Uterus (tissue), 4 donors: Measurements from ENCODE around the gene PLP1. TPM values are rescaled to one million over a fixed set of nuclear protein-coding genes. Genes with fewer than 3 reads are reported as not detected.

ENCODE experiments used
- DNase-seq, 2 donors: peaks; one replicate each; pipeline ENCODE4 v3.0.0-alpha.2; 2019 to 2020
- H3K27ac ChIP-seq, 2 donors: fragments of 200-600 bp; sonication (generic); 1 replicate in 1 of 2; 2 replicates in 1 of 2; pipeline ENCODE4 v1.5.1; 2016 to 2018
- H3K27me3 ChIP-seq, 2 donors: fragments of 200-600 bp; sonication (generic); one replicate each; pipeline ENCODE4 v1.5.1; 2018 to 2019; ENCODE audit warnings: control low read depth in 1 of 2
- H3K36me3 ChIP-seq, 2 donors: fragments of 200-600 bp; sonication (generic); one replicate each; pipeline ENCODE4 v1.5.1; 2019; ENCODE audit warnings: control low read depth in 1 of 2
- H3K4me1 ChIP-seq, 2 donors: fragments of 200-600 bp; sonication (generic); one replicate each; pipeline ENCODE4 v1.5.1; 2018 to 2019; ENCODE audit warnings: control low read depth in 1 of 2
- H3K4me3 ChIP-seq, 2 donors: fragments of 200-600 bp; sonication (generic); 1 replicate in 1 of 2; 2 replicates in 1 of 2; pipeline ENCODE4 v1.5.1; 2018 to 2019; ENCODE audit warnings: mild to moderate bottlenecking in 1 of 2
- H3K9me3 ChIP-seq, 2 donors: fragments of 200-600 bp; sonication (generic); one replicate each; pipeline ENCODE4 v1.5.1; 2019; ENCODE audit warnings: control low read depth in 1 of 2
- POLR2A ChIP-seq, 2 donors: fragments of 450-650 bp; IDR thresholded peaks; one replicate each; pipeline ENCODE4 v1.6.1; 2016; ENCODE audit warnings: antibody characterized with exemption in 2 of 2, mild to moderate bottlenecking in 1 of 2, moderate library complexity in 1 of 2
- intact Hi-C: fragments of 100-400 bp; cut with DNase I; formaldehyde crosslinking; loops from one replicate; pipeline ENCODE4 v1.15.1; 2023; ENCODE audit warnings: low total_unique reads
- total RNA-seq, 4 donors: library from RNA; depleted of rRNA in 3 of 4; stranded (reverse); fragments of >200 nt in 3 of 4; gene quantifications; one replicate each; pipeline versions ENCODE4 v1.1.0 to v1.2.4, GENCODE V29; 2014 to 2023
- TF ChIP-seq, protein P1 (sequence below), 4 experiments: fragments of 200-600 bp in 2 of 4; fragments of 450-650 bp in 2 of 4; sonication (generic) in 2 of 4; IDR thresholded peaks; one replicate each; pipeline ENCODE4 v1.5.1; 2016 to 2019; ENCODE audit warnings: antibody characterized with exemption in 4 of 4, mild to moderate bottlenecking in 2 of 4, moderate library complexity in 1 of 4
- donor health status: DM: yes; HTN: yes; CAD: no.

The PLP1 gene
- total RNA-seq, 4 donors from 2014 or later = 0.88 to 41.0 (median 2.0) TPM

DNA sequence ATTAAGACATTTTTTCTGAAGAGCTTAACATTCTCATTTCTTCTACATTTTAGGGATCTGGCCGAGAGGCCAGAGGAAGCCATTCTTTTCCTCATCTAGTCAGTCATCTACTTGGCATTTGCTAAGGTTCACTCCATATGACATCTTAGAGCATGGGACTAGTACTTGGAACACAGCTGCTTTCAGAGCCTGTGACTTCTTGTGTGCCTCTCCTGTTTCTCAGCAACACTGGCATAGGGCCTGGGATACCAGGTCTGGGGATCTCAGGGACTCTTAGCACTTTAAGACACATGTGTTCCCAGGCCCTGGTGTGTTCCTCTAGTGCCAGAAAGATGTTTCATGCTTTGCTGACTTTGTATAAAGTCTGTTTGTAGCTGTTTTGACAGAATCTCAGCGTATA is 7.3 kb downstream of the PLP1 start:
- no peak for TF ChIP-seq POLR2A (IDR thresholded peaks at IDR 0.05)
- TF ChIP-seq, protein P1, sequence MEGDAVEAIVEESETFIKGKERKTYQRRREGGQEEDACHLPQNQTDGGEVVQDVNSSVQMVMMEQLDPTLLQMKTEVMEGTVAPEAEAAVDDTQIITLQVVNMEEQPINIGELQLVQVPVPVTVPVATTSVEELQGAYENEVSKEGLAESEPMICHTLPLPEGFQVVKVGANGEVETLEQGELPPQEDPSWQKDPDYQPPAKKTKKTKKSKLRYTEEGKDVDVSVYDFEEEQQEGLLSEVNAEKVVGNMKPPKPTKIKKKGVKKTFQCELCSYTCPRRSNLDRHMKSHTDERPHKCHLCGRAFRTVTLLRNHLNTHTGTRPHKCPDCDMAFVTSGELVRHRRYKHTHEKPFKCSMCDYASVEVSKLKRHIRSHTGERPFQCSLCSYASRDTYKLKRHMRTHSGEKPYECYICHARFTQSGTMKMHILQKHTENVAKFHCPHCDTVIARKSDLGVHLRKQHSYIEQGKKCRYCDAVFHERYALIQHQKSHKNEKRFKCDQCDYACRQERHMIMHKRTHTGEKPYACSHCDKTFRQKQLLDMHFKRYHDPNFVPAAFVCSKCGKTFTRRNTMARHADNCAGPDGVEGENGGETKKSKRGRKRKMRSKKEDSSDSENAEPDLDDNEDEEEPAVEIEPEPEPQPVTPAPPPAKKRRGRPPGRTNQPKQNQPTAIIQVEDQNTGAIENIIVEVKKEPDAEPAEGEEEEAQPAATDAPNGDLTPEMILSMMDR (IDR thresholded peaks at IDR 0.05) = no peak
- no peak for DNase-seq
- H3K4me3 ChIP-seq = no peak overlapping the region
- H3K4me1 ChIP-seq = no peaks in the 10 kb centered on the region
- H3K27ac ChIP-seq = no peak overlapping the region
- H3K27me3 ChIP-seq = no peaks in the 10 kb centered on the region
- intact Hi-C loops = no loop called here
- H3K36me3 ChIP-seq = no peaks in the 10 kb centered on the region
- no peaks in the 10 kb centered on the region for H3K9me3 ChIP-seq

GRCh38 chrX:103789004-103789403 is 12.4 kb downstream of the PLP1 start:
- Histone ChIP-seq H3K36me3 (no peaks in the 10 kb centered on the region), H3K27ac (no peak overlapping the region), H3K4me1 (no peaks in the 10 kb centered on the region), H3K27me3 (no peaks in the 10 kb centered on the region), H3K4me3 (no peak overlapping the region), H3K9me3 (no peaks in the 10 kb centered on the region)
- intact Hi-C loops = no loop called here
- DNase-seq = no peak
- no peak for TF ChIP-seq POLR2A (IDR thresholded peaks at IDR 0.05)
- TF ChIP-seq, protein P1 (IDR thresholded peaks at IDR 0.05) = no peak

- intact Hi-C loops = no loop called here
- Histone ChIP-seq H3K4me3 (no peak overlapping the region), H3K27me3 (no peaks in the 10 kb centered on the region), H3K9me3 (no peaks in the 10 kb centered on the region), H3K36me3 (no peaks in the 10 kb centered on the region), H3K4me1 (no peaks in the 10 kb centered on the region), H3K27ac (no peak overlapping the region)
- DNase-seq = no peak
- TF ChIP-seq POLR2A (IDR thresholded peaks at IDR 0.05) = no peak
- TF ChIP-seq, protein P1 (IDR thresholded peaks at IDR 0.05) = no peak
Observed at GRCh38 chrX:103791228-103791627, 14.6 kb downstream of the PLP1 start.

GRCh38 chrX:103791826-103792485 is 15.3 kb downstream of the PLP1 start:
- Histone ChIP-seq H3K9me3 (no peaks in the 10 kb centered on the region), H3K27me3 (no peaks in the 10 kb centered on the region), H3K4me3 (no peak overlapping the region), H3K4me1 (no peaks in the 10 kb centered on the region), H3K27ac (no peak overlapping the region), H3K36me3 (no peaks in the 10 kb centered on the region)
- intact Hi-C loops = no loop called here
- DNase-seq = no peak
- no peak for TF ChIP-seq POLR2A (IDR thresholded peaks at IDR 0.05)

DNA sequence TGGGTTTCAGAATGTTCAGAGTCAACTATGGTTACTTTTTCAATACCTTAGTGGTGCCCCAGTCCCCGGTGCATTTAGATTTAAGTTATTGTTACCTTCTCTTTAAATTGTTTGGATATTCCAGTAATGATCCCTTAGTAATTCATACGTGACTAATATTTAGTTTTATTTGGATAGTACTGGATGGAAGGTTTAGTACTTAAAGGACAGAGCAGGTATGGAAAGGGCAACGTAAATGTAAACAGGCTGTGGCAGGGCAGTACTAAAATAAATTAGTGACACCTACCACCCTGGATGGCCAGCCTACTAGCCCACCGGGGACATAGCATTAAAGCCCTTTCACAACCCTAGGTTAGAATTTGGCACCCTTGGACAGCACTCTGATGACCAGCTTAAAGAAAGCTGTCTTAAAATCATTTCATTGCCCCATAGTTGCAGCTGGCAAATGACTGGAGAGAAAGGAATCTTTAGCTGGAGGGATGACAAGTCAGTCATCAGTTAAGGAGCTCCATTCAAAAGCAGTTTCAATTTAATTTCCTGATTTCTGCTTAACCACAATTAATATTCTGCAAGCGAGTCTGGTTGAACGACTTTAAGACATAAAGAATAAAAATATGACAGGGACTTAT is 16.4 kb downstream of the PLP1 start:
- H3K27ac ChIP-seq = no peak overlapping the region
- no peaks in the 10 kb centered on the region for H3K9me3 ChIP-seq
- no peaks in the 10 kb centered on the region for H3K27me3 ChIP-seq
- H3K4me3 ChIP-seq = no peak overlapping the region
- intact Hi-C loops = no loop called here
- no peaks in the 10 kb centered on the region for H3K36me3 ChIP-seq
- TF ChIP-seq POLR2A (IDR thresholded peaks at IDR 0.05) = no peak
- TF ChIP-seq, protein P1 (IDR thresholded peaks at IDR 0.05) = no peak
- no peak for DNase-seq
- no peaks in the 10 kb centered on the region for H3K4me1 ChIP-seq
